ENCODE measurements around the gene MGRN1.

DNA sequence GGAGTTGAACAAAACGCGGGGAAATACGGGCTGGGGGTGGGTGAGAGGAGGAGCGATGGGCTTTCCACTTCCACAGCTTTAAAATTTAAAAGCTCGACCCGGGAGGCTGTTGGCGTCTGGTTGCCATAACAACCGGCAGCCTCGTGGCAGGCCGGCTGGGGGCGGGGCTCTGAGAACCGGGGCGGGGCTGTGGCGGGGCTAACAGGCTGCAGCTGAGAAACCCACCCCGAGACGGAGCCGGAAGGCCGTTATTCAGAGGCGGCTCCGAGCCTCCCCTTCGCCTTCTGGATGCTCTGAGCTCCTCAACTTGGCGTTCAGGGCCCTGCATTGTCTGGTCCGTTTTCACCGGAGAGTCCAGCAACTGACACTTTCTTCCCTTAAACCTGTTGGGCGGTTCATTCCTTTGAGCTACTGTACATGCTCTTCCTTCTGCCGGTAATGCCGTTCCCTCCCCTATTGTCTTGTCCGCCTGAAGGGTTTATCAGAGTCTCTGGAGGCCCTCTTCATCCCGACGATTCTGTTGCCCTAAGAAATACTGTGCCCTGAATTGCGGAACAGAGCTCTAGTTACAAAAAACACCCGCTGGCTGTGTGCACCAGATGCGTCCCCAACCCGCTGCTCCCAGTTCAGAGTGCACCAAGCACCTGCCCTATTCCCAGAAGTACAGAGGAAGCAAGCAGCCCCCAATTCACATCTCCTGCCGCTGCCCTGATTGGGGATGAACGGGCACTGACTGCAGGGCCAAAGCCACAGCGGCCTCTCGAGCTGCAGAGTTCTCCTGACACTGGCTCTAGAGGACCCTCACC is 110.3 kb downstream of the MGRN1 start:
- TF ChIP-seq, protein P1, sequence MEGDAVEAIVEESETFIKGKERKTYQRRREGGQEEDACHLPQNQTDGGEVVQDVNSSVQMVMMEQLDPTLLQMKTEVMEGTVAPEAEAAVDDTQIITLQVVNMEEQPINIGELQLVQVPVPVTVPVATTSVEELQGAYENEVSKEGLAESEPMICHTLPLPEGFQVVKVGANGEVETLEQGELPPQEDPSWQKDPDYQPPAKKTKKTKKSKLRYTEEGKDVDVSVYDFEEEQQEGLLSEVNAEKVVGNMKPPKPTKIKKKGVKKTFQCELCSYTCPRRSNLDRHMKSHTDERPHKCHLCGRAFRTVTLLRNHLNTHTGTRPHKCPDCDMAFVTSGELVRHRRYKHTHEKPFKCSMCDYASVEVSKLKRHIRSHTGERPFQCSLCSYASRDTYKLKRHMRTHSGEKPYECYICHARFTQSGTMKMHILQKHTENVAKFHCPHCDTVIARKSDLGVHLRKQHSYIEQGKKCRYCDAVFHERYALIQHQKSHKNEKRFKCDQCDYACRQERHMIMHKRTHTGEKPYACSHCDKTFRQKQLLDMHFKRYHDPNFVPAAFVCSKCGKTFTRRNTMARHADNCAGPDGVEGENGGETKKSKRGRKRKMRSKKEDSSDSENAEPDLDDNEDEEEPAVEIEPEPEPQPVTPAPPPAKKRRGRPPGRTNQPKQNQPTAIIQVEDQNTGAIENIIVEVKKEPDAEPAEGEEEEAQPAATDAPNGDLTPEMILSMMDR (IDR thresholded peaks at IDR 0.05; ENCODE audit: insufficient read depth, low read depth, low read length), result no peak
- no peak for TF ChIP-seq EZH2 (IDR thresholded peaks at IDR 0.05; ENCODE audit: insufficient read depth, low read length)

Data from astrocyte (in vitro differentiated cells and primary cell).